HAP-1 (cell line): ENCODE measurements around the gene ZSWIM6.
"Not testable (repeated sequence)": the region's sequence is repeated elsewhere in the genome, so short reads cannot be mapped to it uniquely, and the experiment has no call there.

Experiments used
- DNase-seq, 2 experiments: peaks; one replicate each; pipeline ENCODE4 v3.0.0-alpha.2; 2016 to 2020; ENCODE audit warnings: low spot score in 2 of 2
- H3K27me3 ChIP-seq: fragments of 250-450 bp; sonication (Bioruptor Pico); 2 replicates; pipeline ENCODE4 v1.5.1; 2020; ENCODE audit warnings: low read depth, mild to moderate bottlenecking, moderate library complexity
- H3K36me3 ChIP-seq: fragments of 250-450 bp; sonication (Bioruptor Pico); replicated peaks from 2 replicates; pipeline ENCODE4 v1.5.1; 2020; ENCODE audit warnings: mild to moderate bottlenecking
- H3K4me1 ChIP-seq: fragments of 250-450 bp; sonication (Bioruptor Pico); 2 replicates; pipeline ENCODE4 v1.5.1; 2020; ENCODE audit warnings: mild to moderate bottlenecking
- H3K4me3 ChIP-seq: fragments of 250-450 bp; sonication (Bioruptor Pico); 2 replicates; pipeline ENCODE4 v1.5.1; 2020; ENCODE audit warnings: mild to moderate bottlenecking, moderate library complexity
- H3K9me3 ChIP-seq: fragments of 250-450 bp; sonication (Bioruptor Pico); 2 replicates; pipeline ENCODE4 v1.5.1; 2020; ENCODE audit warnings: mild to moderate bottlenecking, moderate library complexity
- in situ Hi-C: fragments of 300-500 bp; cut with MboI; formaldehyde crosslinking; loops from 3 replicates; pipeline ENCODE4 v1.14.3; 2020; ENCODE audit warnings: low sequenced_read_pairs, inconsistent platforms, mixed read lengths

The ZSWIM6 gene

GRCh38 chr5:61420016-61420415 lies 88.0 kb downstream of the ZSWIM6 start:
- Histone ChIP-seq H3K4me3 (no peak overlapping the region), H3K9me3 (no peaks in the 10 kb centered on the region), H3K36me3 (no peaks in the 10 kb centered on the region), H3K27me3 (no peaks in the 10 kb centered on the region), H3K4me1 (peaks cover 52% of the 10 kb centered on the region)
- in situ Hi-C loops: no loop called here
- DNase-seq: peak in 1 of 2 experiments; percentile 56

- in situ Hi-C loops, H3K36me3 ChIP-seq, H3K27me3 ChIP-seq, H3K4me3 ChIP-seq, DNase-seq, H3K9me3 ChIP-seq: not testable (repeated sequence)
- peaks cover 41% of the 10 kb centered on the region for H3K4me1 ChIP-seq
Observed at GRCh38 chr5:61421262-61421661, 89.2 kb downstream of the ZSWIM6 start.

DNA sequence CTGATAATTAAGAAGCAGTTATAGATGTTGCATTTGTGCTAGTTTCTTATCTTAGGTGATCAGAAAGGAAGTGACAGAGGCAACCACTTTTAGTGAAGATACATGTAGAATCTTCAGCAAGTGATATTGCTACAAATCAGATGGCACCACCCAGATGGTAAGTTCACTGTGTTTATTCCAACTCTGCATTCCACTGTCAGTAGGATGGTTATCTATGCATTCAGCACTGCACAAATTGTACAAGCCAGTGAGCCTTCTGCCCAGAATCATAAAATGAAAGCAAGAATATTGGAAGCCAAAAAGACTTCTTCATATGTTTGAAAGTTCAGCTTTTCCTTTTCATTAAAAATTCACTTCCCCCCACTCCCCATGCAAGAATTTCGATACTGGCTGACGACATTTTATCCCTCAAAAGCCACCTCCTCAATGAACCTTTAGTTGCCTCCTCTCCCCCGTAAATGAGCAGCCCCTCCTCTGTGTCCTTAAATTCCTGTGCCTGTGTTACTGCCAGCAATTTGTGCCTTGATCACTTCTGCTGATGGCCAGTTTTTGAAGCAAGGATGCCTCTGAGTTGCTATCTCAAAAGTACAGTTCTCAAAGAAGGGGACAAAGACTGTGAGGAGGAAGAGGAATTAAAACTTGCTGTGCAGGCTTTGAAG lies 91.6 kb downstream of the ZSWIM6 start:
- H3K27me3 ChIP-seq: no peaks in the 10 kb centered on the region
- H3K36me3 ChIP-seq: no peaks in the 10 kb centered on the region
- H3K4me1 ChIP-seq: peaks cover 17% of the 10 kb centered on the region
- no peak for DNase-seq
- no peak overlapping the region for H3K4me3 ChIP-seq
- no peaks in the 10 kb centered on the region for H3K9me3 ChIP-seq
- in situ Hi-C loops: no loop called here

DNA sequence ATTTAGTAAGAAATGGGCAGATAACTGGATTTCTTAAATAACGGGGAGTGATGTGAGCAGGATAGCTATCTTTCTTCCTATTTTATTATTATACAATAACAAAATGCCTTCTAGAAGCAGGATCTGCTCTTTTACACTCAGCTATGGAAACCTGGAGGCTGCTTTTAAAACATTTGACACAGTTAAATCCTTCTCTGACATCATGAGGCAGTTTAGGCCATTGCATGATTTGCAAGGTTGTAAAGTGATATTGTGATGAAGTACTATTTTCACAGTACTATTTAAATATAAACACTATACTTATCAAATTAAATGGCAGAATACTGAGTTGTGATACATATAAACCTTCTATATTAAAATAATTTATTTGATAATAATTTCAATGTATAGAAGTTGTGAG lies 93.9 kb downstream of the ZSWIM6 start:
- H3K27me3 ChIP-seq: no peaks in the 10 kb centered on the region
- DNase-seq: no peak
- H3K4me1 ChIP-seq: peaks cover 12% of the 10 kb centered on the region
- in situ Hi-C loops: no loop called here
- no peak overlapping the region for H3K4me3 ChIP-seq
- no peaks in the 10 kb centered on the region for H3K36me3 ChIP-seq
- H3K9me3 ChIP-seq: no peaks in the 10 kb centered on the region

DNA sequence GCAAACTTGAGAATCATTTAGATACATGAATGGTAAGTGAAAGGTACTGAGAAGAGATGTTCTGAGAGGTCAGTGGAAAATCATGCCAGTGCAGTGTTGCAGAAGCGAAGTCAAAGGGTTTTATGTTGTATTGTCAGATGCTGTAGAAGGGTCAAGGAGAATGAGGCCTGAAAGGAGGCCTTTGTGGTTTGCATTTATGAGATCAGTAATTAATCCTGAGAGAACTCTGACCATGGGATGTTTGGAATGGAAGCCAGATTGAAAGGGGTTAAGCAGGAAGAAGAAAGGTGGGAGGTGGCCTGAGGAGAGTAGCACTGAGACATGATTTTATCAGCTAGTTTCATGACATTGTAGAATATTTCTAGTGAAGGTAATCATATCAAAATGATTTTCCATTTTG lies 97.8 kb downstream of the ZSWIM6 start:
- DNase-seq: no peak
- H3K36me3 ChIP-seq: no peaks in the 10 kb centered on the region
- no peaks in the 10 kb centered on the region for H3K27me3 ChIP-seq
- in situ Hi-C loops: no loop called here
- H3K4me1 ChIP-seq: peaks cover 30% of the 10 kb centered on the region
- no peaks in the 10 kb centered on the region for H3K9me3 ChIP-seq
- H3K4me3 ChIP-seq: no peak overlapping the region

DNA sequence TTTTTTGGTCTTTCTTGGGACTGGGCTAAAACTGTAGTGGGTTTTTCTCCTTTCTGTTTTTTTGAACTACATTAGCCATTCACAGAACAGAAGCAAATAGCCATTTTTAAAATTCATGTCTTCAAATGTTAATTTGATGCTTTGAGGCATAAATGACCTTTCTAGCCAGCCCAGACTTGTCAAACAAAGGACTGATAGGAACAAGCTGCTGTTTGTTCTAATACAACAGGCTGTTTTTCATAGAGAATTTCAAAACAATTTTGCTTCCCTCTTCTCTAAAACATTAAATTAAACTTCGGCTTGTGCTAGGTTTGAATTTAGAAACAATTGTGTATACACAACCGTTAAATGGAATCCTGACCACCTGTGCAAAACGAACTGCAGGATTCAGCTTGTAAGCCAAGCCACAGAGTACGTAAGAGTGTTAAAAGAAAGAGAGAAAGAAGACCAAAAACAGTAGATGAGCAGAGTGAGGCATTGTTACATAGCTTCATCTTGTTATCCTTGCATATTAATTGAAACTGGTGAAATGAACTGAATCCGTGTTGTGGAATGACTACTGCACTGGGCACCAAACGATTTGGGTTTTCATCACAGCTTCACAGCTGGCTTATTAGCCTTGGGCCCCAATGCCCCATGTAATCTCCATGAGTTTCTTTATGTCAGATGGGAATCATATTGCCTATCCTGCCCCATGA lies 100.0 kb downstream of the ZSWIM6 start:
- in situ Hi-C loops: no loop called here
- Histone ChIP-seq H3K9me3 (no peaks in the 10 kb centered on the region), H3K4me1 (peaks cover 30% of the 10 kb centered on the region), H3K4me3 (peak overlapping the region; percentile 15), H3K27me3 (no peaks in the 10 kb centered on the region), H3K36me3 (no peaks in the 10 kb centered on the region)
- peak; percentile 28 to 74 for DNase-seq

DNA sequence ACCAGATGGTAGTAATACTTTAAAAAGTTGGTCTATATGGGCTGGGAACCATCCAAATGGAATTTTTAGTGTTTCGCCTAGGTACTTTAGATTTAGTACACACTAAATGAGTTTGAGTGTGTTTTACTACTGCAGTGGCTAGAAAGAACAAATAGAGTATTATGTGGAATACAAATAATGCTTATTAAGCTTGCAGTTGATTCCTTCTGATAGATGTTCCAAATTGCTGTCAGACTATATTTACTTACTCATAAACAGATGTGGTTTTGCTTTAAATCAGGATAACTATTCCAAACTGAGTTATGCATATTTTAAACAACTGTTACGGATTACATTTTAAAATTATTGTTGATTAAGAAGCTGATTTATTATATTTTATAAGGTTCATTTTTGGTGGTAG lies 103.3 kb downstream of the ZSWIM6 start:
- Histone ChIP-seq H3K4me1 (peaks cover 23% of the 10 kb centered on the region), H3K36me3 (no peaks in the 10 kb centered on the region), H3K9me3 (no peaks in the 10 kb centered on the region), H3K4me3 (no peak overlapping the region), H3K27me3 (no peaks in the 10 kb centered on the region)
- DNase-seq: no peak
- in situ Hi-C loops: no loop called here

DNA sequence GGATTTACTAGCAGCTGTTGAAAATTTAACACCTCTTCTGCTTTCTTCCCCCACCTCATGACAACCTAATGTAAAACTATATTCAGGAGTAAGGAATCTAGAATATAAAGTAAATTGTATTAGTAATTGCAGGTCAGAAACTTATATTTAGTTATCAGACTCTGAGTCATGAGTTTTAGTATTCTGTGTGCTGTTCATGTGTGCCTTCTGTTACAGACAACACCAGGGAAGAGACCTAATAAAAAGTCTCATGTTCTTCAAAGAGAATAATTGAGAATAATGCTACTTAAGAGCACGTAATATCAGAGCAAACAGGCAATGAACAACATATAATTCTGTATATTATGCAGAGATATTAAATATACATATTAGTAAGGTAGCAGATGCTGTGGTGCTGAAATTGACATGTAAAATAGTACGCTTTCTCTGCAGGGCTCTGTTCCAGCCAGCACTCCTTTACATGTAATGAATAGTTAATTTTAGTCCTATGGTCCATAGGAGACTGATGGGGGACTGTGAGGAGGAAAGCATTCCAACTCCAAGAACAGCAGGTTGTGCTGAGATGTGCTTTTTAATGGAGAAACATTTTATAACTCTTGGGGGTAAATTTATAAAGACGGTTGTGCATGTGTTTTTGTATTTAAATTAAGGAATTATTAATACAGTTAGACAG lies 106.4 kb downstream of the ZSWIM6 start:
- no peaks in the 10 kb centered on the region for H3K9me3 ChIP-seq
- H3K4me1 ChIP-seq: no peaks in the 10 kb centered on the region
- H3K4me3 ChIP-seq: no peak overlapping the region
- H3K36me3 ChIP-seq: no peaks in the 10 kb centered on the region
- no peaks in the 10 kb centered on the region for H3K27me3 ChIP-seq
- DNase-seq: no peak
- in situ Hi-C loops: no loop called here

- no peaks in the 10 kb centered on the region for H3K4me1 ChIP-seq
- in situ Hi-C loops: no loop called here
- H3K27me3 ChIP-seq: no peaks in the 10 kb centered on the region
- H3K36me3 ChIP-seq: no peaks in the 10 kb centered on the region
- no peak overlapping the region for H3K4me3 ChIP-seq
- DNase-seq: no peak
- H3K9me3 ChIP-seq: no peaks in the 10 kb centered on the region
Observed at GRCh38 chr5:61440086-61440485, 108.0 kb downstream of the ZSWIM6 start.

DNA sequence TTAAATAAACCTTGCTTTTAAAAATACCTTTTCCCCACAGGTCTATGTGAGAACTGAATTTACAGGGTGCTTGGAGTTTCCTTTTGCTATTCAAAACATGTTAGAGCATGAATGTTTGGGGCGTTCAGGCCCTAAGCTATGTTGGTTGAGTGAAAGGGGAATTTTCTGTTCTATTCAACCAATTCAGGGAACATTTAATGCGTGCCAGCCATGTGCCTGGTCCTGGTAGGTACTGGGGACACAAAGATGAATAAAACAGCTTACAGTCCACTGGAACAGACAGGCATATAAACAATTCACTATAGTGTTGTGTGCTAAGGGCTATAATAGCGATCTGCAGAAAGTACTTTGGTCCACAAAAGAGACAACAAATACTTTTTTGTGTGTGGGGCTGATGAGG lies 108.5 kb downstream of the ZSWIM6 start:
- no peaks in the 10 kb centered on the region for H3K36me3 ChIP-seq
- in situ Hi-C loops: no loop called here
- H3K27me3 ChIP-seq: no peaks in the 10 kb centered on the region
- H3K4me1 ChIP-seq: no peaks in the 10 kb centered on the region
- H3K4me3 ChIP-seq: no peak overlapping the region
- no peak for DNase-seq
- H3K9me3 ChIP-seq: no peaks in the 10 kb centered on the region

DNA sequence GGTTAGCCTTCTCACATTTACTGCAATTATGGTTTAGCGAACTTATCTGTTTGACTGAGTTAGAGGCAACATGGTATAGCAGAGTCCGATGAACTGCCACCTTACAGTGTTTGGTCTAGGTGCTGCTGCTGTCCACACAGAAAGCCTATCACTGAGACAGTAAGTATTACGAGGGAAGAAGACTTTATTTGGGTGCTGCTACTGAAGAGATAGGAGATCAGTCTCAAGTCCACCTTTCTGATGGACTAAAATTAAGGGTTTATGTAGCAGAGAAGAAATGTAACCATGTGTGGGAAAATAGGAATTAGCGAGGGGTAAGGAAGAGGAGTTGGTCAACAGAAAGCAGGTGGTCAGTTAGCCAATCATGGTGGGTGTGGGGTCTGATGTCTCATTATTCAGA lies 109.7 kb downstream of the ZSWIM6 start:
- H3K27me3 ChIP-seq: no peaks in the 10 kb centered on the region
- H3K4me1 ChIP-seq: no peaks in the 10 kb centered on the region
- in situ Hi-C loops: no loop called here
- H3K4me3 ChIP-seq: no peak overlapping the region
- no peak for DNase-seq
- H3K36me3 ChIP-seq: no peaks in the 10 kb centered on the region
- no peaks in the 10 kb centered on the region for H3K9me3 ChIP-seq

- H3K36me3 ChIP-seq: no peaks in the 10 kb centered on the region
- DNase-seq: no peak
- no peaks in the 10 kb centered on the region for H3K9me3 ChIP-seq
- in situ Hi-C loops: no loop called here
- H3K27me3 ChIP-seq: no peaks in the 10 kb centered on the region
- no peaks in the 10 kb centered on the region for H3K4me1 ChIP-seq
- no peak overlapping the region for H3K4me3 ChIP-seq
Observed at GRCh38 chr5:61447780-61448495, 115.9 kb downstream of the ZSWIM6 start.

GRCh38 chr5:61449804-61450492 lies 117.9 kb downstream of the ZSWIM6 start:
- in situ Hi-C loops: no loop called here

More at GRCh38 chr5:61449804-61450492, 117.9 kb downstream of the ZSWIM6 start:
- H3K9me3 ChIP-seq: no peaks in the 10 kb centered on the region
- no peaks in the 10 kb centered on the region for H3K4me1 ChIP-seq
- no peaks in the 10 kb centered on the region for H3K36me3 ChIP-seq
- no peak for DNase-seq
- no peaks in the 10 kb centered on the region for H3K27me3 ChIP-seq
- no peak overlapping the region for H3K4me3 ChIP-seq
